ENCODE measurements around the gene SBF1. TPM values are rescaled to one million over a fixed set of nuclear protein-coding genes. Genes with fewer than 3 reads are reported as not detected.
"Not testable (repeated sequence)": the region's sequence is repeated elsewhere in the genome, so short reads cannot be mapped to it uniquely, and the experiment has no call there.

SBF1 gene
- total RNA-seq, 1 donor from 2014 or later, result 206 TPM

- Mint-ChIP-seq H3K4me1 (ENCODE audit: low read depth, unreplicated experiment) (peaks cover 6% of the 10 kb centered on the region), H3K27ac (ENCODE audit: unreplicated experiment) (no peak overlapping the region), H3K9me3 (ENCODE audit: unreplicated experiment) (peaks cover 10% of the 10 kb centered on the region), H3K4me3 (ENCODE audit: unreplicated experiment) (no peak overlapping the region), H3K36me3 (ENCODE audit: unreplicated experiment) (peaks cover 5% of the 10 kb centered on the region), H3K27me3 (ENCODE audit: unreplicated experiment) (peaks cover 4% of the 10 kb centered on the region)
- DNase-seq, result no peak
- TF ChIP-seq CTCF (IDR thresholded peaks at IDR 0.05; ENCODE audit: partially characterized antibody, unreplicated experiment), result no peak
These were observed 75.8 kb downstream of the SBF1 start for GRCh38 chr22:50398831-50399648.

- H3K4me1 Mint-ChIP-seq (ENCODE audit: low read depth, unreplicated experiment); H3K27me3 Mint-ChIP-seq (ENCODE audit: unreplicated experiment); H3K36me3 Mint-ChIP-seq (ENCODE audit: unreplicated experiment); DNase-seq; H3K27ac Mint-ChIP-seq (ENCODE audit: unreplicated experiment); H3K4me3 Mint-ChIP-seq (ENCODE audit: unreplicated experiment): not testable (repeated sequence)
- peaks cover 15% of the 10 kb centered on the region for H3K9me3 Mint-ChIP-seq (ENCODE audit: unreplicated experiment)
These were observed 77.3 kb downstream of the SBF1 start for GRCh38 chr22:50397371-50398060.

- H3K27ac Mint-ChIP-seq (ENCODE audit: unreplicated experiment), result no peak overlapping the region
- no peak for DNase-seq
- H3K9me3 Mint-ChIP-seq (ENCODE audit: unreplicated experiment), result peaks cover 12% of the 10 kb centered on the region
- no peak overlapping the region for H3K4me3 Mint-ChIP-seq (ENCODE audit: unreplicated experiment)
- H3K36me3 Mint-ChIP-seq (ENCODE audit: unreplicated experiment), result peaks cover 5% of the 10 kb centered on the region
- no peak for TF ChIP-seq CTCF (IDR thresholded peaks at IDR 0.05; ENCODE audit: partially characterized antibody, unreplicated experiment)
- peaks cover 5% of the 10 kb centered on the region for H3K4me1 Mint-ChIP-seq (ENCODE audit: low read depth, unreplicated experiment)
- H3K27me3 Mint-ChIP-seq (ENCODE audit: unreplicated experiment), result peaks cover 8% of the 10 kb centered on the region
These were observed 78.0 kb downstream of the SBF1 start for GRCh38 chr22:50396751-50397370.

Other genes starting within 250 kb of the SBF1 start
- 51.0 TPM for gene TUBGCP6, start 230.0 kb downstream of the SBF1 start, total RNA-seq (ENCODE audit: unreplicated experiment)
- gene HDAC10, start 223.8 kb downstream of the SBF1 start, total RNA-seq (ENCODE audit: unreplicated experiment), result 88.2 TPM
- 88.5 TPM for gene MAPK12, start 213.4 kb downstream of the SBF1 start, total RNA-seq (ENCODE audit: unreplicated experiment)
- 131 TPM for gene MAPK11, start 204.7 kb downstream of the SBF1 start, total RNA-seq (ENCODE audit: unreplicated experiment)
- gene PLXNB2, start 167.4 kb downstream of the SBF1 start, total RNA-seq (ENCODE audit: unreplicated experiment), result 95.2 TPM
- 32.1 TPM for gene DENND6B, start 148.0 kb downstream of the SBF1 start, total RNA-seq (ENCODE audit: unreplicated experiment)
- 122 TPM for gene PPP6R2, start 131.7 kb downstream of the SBF1 start, total RNA-seq (ENCODE audit: unreplicated experiment)
- gene ADM2, start 6.5 kb upstream of the SBF1 start, total RNA-seq (ENCODE audit: unreplicated experiment), result 37.6 TPM
- 4.0 TPM for gene MIOX, start 11.8 kb upstream of the SBF1 start, total RNA-seq (ENCODE audit: unreplicated experiment)
- 62.2 TPM for gene LMF2, start 32.7 kb upstream of the SBF1 start, total RNA-seq (ENCODE audit: unreplicated experiment)
- gene NCAPH2, start 33.2 kb upstream of the SBF1 start, total RNA-seq (ENCODE audit: unreplicated experiment), result 52.9 TPM
- 4.8 TPM for gene SCO2, start 50.6 kb upstream of the SBF1 start, total RNA-seq (ENCODE audit: unreplicated experiment)
- 1.2 TPM for gene TYMP, start 55.0 kb upstream of the SBF1 start, total RNA-seq (ENCODE audit: unreplicated experiment)
- 0.12 TPM for gene KLHDC7B, start 70.9 kb upstream of the SBF1 start, total RNA-seq (ENCODE audit: unreplicated experiment)
- not detected for gene SYCE3, start 87.9 kb upstream of the SBF1 start, total RNA-seq (ENCODE audit: unreplicated experiment)
- gene CPT1B, start 103.4 kb upstream of the SBF1 start, total RNA-seq (ENCODE audit: unreplicated experiment), result 118 TPM
- 147 TPM for gene CHKB, start 107.8 kb upstream of the SBF1 start, total RNA-seq (ENCODE audit: unreplicated experiment)
- 143 TPM for gene MAPK8IP2, start 125.8 kb upstream of the SBF1 start, total RNA-seq (ENCODE audit: unreplicated experiment)
- gene ARSA, start 153.1 kb upstream of the SBF1 start, total RNA-seq (ENCODE audit: unreplicated experiment), result 65.7 TPM
- 20.4 TPM for gene SHANK3, start 197.8 kb upstream of the SBF1 start, total RNA-seq (ENCODE audit: unreplicated experiment)

Data from glutamatergic neuron (in vitro differentiated cells).